Nephron progenitor cell (in vitro differentiated cells): ENCODE data around the gene RPS6KA2.
A peak's percentile ranks its signal among the peaks of the same experiment; 100 is the strongest.

Experiments
- DNase-seq: peaks from one replicate; pipeline ENCODE4 v3.0.0; 2021
- H3K27ac Mint-ChIP-seq: 2 replicates; pipeline ENCODE4 v1.8.0; 2021; ENCODE audit warnings: mild to moderate bottlenecking, moderate library complexity, mixed read lengths
- H3K27me3 Mint-ChIP-seq: 2 replicates; pipeline ENCODE4 v1.8.0; 2021; ENCODE audit warnings: mild to moderate bottlenecking, low read depth, mixed read lengths; ENCODE audit not compliant: poor library complexity
- H3K36me3 Mint-ChIP-seq: 2 replicates; pipeline ENCODE4 v1.8.0; 2021; ENCODE audit warnings: low read depth, mixed read lengths
- H3K4me1 Mint-ChIP-seq: 2 replicates; pipeline ENCODE4 v1.8.0; 2021; ENCODE audit warnings: mixed read lengths
- H3K4me3 Mint-ChIP-seq: 2 replicates; pipeline ENCODE4 v1.8.0; 2021; ENCODE audit warnings: mild to moderate bottlenecking, moderate library complexity, mixed read lengths
- H3K9me3 Mint-ChIP-seq: 2 replicates; pipeline ENCODE4 v1.8.0; 2021; ENCODE audit warnings: mild to moderate bottlenecking, moderate library complexity, mixed read lengths
- TF ChIP-seq, protein P1 (sequence below): fragments of 200-600 bp; sonication (generic); IDR thresholded peaks from 2 replicates; pipeline ENCODE4 v1.5.0; 2021; ENCODE audit warnings: antibody characterized with exemption

The RPS6KA2 gene

DNA sequence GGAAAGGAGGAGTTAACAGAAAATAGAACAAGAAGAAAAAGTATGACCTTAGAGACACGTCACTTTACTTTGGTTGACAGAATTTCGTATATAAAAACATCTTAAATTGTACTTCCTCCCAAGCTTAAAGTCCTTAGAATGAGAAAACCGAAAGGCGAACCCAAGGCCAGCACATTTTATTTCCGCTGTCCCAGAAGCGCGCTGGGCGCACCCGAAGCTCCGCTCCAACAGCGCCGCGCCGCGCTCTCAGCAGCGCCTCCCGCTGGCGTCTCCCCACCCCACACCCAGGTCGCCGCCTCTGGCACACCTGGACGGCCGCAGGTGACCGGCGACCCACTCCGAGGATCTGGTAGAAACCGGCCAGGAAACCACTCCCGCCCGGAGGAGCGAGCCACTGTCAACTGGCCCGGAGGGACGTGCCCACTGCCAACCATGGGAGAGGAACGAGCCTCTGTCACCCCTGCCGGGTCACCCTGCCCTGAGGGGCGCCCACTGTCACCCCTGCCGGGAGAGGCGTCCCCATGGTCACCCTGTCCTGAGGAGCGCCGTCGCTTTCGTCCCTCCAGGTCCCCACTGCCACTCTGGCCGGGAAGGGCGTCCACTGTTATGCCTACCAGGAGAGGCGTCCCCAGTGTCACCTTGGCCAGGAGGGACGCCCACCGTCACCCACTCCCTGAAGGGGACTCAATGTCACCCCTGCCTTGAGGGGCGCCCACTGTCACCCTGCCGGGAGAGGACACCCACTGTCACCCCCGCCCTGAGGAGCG, 245.1 kb downstream of the RPS6KA2 start:
- Mint-ChIP-seq H3K27ac (no peak overlapping the region), H3K9me3 (no peaks in the 10 kb centered on the region)

GRCh38 chr6:166381381-166381732, 245.7 kb downstream of the RPS6KA2 start:
- DNase-seq = no peak
- Mint-ChIP-seq H3K4me3 (peak overlapping the region; percentile 89), H3K4me1 (peaks cover 14% of the 10 kb centered on the region), H3K27me3 (peaks cover 4% of the 10 kb centered on the region), H3K9me3 (no peaks in the 10 kb centered on the region), H3K27ac (no peak overlapping the region), H3K36me3 (no peaks in the 10 kb centered on the region)
- TF ChIP-seq, protein P1, sequence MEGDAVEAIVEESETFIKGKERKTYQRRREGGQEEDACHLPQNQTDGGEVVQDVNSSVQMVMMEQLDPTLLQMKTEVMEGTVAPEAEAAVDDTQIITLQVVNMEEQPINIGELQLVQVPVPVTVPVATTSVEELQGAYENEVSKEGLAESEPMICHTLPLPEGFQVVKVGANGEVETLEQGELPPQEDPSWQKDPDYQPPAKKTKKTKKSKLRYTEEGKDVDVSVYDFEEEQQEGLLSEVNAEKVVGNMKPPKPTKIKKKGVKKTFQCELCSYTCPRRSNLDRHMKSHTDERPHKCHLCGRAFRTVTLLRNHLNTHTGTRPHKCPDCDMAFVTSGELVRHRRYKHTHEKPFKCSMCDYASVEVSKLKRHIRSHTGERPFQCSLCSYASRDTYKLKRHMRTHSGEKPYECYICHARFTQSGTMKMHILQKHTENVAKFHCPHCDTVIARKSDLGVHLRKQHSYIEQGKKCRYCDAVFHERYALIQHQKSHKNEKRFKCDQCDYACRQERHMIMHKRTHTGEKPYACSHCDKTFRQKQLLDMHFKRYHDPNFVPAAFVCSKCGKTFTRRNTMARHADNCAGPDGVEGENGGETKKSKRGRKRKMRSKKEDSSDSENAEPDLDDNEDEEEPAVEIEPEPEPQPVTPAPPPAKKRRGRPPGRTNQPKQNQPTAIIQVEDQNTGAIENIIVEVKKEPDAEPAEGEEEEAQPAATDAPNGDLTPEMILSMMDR = no peak

More for the DNA sequence above, 245.1 kb downstream of the RPS6KA2 start:
- no peaks in the 10 kb centered on the region for H3K36me3 Mint-ChIP-seq
- H3K4me1 Mint-ChIP-seq = peaks cover 14% of the 10 kb centered on the region
- DNase-seq = peak; percentile 67
- H3K27me3 Mint-ChIP-seq = peaks cover 4% of the 10 kb centered on the region
- H3K4me3 Mint-ChIP-seq = peak overlapping the region; percentile 89
- TF ChIP-seq, protein P1 = peak; percentile 73

DNA sequence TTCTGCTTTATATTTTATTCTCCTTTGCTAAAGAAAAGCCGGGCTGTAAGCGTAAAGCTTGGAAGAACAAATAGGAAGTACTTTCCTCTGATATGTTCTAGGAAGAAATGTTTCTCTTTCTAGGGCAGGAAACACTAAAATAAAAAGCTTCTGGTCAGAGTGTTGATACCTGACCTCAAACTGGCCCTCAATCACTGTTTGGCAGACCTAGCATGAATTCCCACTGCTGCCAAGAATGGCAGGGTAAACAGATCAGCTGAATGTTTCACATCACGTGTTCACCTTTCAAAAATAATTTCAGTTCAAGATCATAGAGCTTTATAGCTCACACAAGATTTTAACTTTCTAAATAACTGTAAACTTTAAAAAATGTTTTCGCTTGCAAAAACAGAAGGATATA, 247.3 kb downstream of the RPS6KA2 start:
- TF ChIP-seq, protein P1 = no peak
- no peaks in the 10 kb centered on the region for H3K36me3 Mint-ChIP-seq
- DNase-seq = no peak
- peaks cover 4% of the 10 kb centered on the region for H3K27me3 Mint-ChIP-seq
- peak overlapping the region; percentile 15 for H3K4me3 Mint-ChIP-seq
- H3K27ac Mint-ChIP-seq = no peak overlapping the region
- H3K9me3 Mint-ChIP-seq = no peaks in the 10 kb centered on the region
- H3K4me1 Mint-ChIP-seq = peaks cover 14% of the 10 kb centered on the region

- Mint-ChIP-seq H3K36me3 (no peaks in the 10 kb centered on the region), H3K4me3 (no peak overlapping the region)
- DNase-seq = no peak
Measured at GRCh38 chr6:166379103-166379586, 247.9 kb downstream of the RPS6KA2 start.

DNA sequence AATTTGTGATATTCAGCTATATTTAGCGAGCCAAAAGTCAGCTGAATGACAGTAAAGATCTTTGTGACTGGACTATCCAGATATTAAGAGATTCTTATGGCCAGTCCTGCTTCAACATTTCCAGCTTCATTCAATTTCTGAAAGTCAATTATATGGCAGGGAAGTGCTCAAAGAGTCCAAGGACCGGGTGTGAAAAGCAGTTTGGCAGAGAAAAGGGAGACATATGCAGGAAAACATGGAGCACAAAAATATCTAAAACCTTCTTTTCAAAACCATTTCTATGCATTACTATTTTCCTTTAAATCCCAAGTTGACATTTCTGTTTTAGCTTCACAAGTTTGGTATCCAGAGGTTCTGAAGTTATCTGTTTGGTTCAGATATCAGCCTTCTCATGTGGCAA, 249.3 kb downstream of the RPS6KA2 start:
- TF ChIP-seq, protein P1 = no peak
- H3K9me3 Mint-ChIP-seq = no peaks in the 10 kb centered on the region
- H3K27me3 Mint-ChIP-seq = peaks cover 4% of the 10 kb centered on the region
- H3K4me1 Mint-ChIP-seq = peaks cover 14% of the 10 kb centered on the region
- no peak overlapping the region for H3K4me3 Mint-ChIP-seq
- no peak overlapping the region for H3K27ac Mint-ChIP-seq
- no peak for DNase-seq
- no peaks in the 10 kb centered on the region for H3K36me3 Mint-ChIP-seq

More at GRCh38 chr6:166379103-166379586, 247.9 kb downstream of the RPS6KA2 start:
- peaks cover 14% of the 10 kb centered on the region for H3K4me1 Mint-ChIP-seq
- H3K27ac Mint-ChIP-seq = no peak overlapping the region
- peaks cover 4% of the 10 kb centered on the region for H3K27me3 Mint-ChIP-seq
- no peaks in the 10 kb centered on the region for H3K9me3 Mint-ChIP-seq
- TF ChIP-seq, protein P1 = no peak

DNA sequence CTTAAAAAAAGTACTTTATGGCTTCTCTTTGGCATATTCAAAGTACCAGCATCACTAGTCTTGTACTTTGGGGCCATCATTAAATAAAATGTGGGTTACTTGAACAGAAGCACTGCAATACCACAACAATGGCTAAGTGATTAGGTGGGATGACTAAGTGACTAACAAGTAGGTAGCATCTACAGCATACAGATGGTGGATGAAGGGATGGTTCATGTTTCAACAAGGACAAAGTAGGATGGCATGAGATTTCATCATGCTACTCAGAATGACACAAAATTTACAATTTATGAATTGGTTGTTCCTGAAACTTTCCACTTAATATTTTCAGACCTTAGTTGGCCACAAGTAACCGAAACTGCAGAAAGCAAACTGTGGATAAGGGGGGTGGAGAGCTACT, 252.0 kb downstream of the RPS6KA2 start:
- Mint-ChIP-seq H3K4me1 (peaks cover 6% of the 10 kb centered on the region), H3K36me3 (no peaks in the 10 kb centered on the region), H3K9me3 (no peaks in the 10 kb centered on the region), H3K27me3 (no peaks in the 10 kb centered on the region), H3K27ac (no peak overlapping the region), H3K4me3 (no peak overlapping the region)
- TF ChIP-seq, protein P1 = no peak
- DNase-seq = no peak
